Right forelimb (tissue), 1 donor: ENCODE data around the gene STAG3.
A peak's percentile ranks its signal among the peaks of the same experiment; 100 is the strongest.
"Not testable (repeated sequence)": the region's sequence is repeated elsewhere in the genome, so short reads cannot be mapped to it uniquely, and the experiment has no call there.

ENCODE experiments used
- DNase-seq: peaks from one replicate; pipeline ENCODE4 v3.0.0-alpha.2; 2018

The STAG3 gene

GRCh38 chr7:100212631-100213286 is 35.0 kb downstream of the STAG3 start:
- DNase-seq, result no peak

DNA sequence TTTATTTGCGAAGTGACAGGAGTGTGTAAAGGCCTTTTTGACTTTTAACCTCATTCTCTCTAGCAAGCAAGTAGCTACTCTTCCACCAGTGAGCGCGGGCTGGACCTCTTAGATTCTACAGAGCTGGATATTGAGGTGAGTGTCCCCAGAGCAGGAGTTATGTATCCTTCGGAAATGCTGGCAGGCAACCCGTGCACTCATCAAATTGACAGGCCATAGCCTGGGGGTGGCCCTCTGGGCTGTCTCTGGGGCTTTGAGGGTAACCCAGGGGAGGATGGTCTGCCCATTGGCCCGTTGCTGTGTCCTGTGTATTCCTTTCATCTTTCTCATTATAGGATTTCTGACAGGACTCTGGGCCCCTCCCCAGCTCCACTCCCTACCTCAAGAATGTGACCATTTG is 36.0 kb downstream of the STAG3 start:
- DNase-seq, result no peak

- not testable (repeated sequence) for DNase-seq
Observed at GRCh38 chr7:100214356-100214755, 36.6 kb downstream of the STAG3 start.

DNA sequence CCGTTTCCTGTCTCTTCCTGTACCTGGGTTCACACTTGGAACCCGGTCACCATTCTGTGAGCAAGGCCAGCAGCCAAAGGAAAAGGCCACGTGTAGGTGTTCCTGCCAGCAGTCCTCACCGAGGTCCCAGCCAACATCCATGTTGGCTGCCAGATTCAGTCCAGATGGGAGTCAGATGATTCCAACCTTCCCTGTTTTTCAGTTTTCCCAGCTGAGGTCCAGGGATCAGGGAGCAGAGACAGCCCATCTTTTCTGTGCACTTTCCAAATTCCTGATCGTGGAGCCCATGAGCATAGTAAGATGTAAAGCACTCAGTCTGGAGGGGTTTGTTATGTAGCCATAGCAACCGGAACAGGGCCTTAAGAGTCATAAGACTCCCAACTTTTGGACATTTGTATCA is 38.2 kb downstream of the STAG3 start:
- peak; percentile 76 for DNase-seq

GRCh38 chr7:100217934-100218333 is 40.2 kb downstream of the STAG3 start:
- DNase-seq, result not testable (repeated sequence)

- no peak for DNase-seq
Observed at GRCh38 chr7:100219271-100219737, 41.6 kb downstream of the STAG3 start.

GRCh38 chr7:100219801-100220585 is 42.3 kb downstream of the STAG3 start, which contains the start of gene PVRIG:
PVRIG (plus strand) TSS chr7:100219949; CDS start chr7:100219971, 22 bp downstream.
- DNase-seq, result not testable (repeated sequence)

DNA sequence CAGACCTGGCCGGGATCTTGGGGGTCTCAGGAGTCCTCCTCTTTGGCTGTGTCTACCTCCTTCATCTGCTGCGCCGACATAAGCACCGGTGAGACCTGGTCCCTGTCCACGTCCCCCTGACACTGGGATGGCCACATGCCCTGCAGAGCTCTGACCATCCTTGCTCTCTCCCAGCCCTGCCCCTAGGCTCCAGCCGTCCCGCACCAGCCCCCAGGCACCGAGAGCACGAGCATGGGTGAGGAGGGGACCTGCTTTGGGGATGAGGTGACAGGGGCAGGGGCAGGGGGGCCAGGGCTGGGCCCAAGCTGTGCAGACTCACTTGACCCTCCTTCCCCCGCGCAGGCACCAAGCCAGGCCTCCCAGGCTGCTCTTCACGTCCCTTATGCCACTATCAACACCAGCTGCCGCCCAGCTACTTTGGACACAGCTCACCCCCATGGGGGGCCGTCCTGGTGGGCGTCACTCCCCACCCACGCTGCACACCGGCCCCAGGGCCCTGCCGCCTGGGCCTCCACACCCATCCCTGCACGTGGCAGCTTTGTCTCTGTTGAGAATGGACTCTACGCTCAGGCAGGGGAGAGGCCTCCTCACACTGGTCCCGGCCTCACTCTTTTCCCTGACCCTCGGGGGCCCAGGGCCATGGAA is 43.0 kb downstream of the STAG3 start:
- no peak for DNase-seq

DNA sequence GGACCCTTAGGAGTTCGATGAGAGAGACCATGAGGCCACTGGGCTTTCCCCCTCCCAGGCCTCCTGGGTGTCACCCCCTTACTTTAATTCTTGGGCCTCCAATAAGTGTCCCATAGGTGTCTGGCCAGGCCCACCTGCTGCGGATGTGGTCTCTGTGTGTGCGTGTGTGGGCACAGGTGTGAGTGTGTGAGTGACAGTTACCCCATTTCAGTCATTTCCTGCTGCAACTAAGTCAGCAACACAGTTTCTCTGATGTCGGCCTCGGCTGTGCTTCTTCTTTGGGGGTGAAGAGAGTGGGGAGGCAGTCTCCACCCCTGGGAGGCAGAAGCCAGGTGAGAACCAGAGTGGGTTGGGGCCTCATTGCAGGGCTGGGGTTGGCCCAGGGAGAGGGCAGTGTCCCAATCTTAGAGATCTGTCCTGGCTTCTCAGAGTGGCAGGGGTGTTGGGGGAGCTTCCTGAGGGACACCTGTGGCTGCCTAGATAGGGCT is 43.6 kb downstream of the STAG3 start:
- DNase-seq, result no peak

GRCh38 chr7:100221767-100222444 is 44.2 kb downstream of the STAG3 start:
- no peak for DNase-seq

- no peak for DNase-seq
Observed at GRCh38 chr7:100222445-100223132, 44.9 kb downstream of the STAG3 start.

DNA sequence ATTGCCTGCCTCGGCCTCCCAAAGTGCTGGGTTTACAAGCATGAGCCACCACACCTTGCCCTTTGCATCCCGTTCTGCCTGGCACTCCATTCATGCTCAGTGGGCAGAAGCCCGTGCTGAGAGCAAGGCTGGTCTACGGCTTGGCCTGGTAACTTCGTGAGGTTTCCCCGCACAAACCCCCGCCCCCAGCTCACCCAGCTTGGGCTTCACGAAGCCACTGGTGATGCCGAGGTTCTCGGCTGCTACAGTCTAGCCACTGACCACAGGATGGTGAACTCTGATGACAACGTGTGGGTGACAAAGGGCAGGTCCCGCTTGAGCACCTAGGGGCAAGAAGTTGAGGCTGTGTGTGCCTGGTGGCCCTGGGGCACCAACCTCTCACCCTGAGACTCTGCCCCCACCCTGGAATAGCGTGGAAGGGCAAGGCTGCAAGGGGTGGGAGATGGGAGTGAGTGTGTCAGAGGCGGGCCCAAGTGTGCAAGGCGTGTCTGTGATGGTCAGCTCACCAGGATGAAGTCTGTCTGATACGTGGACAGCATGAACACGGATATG is 45.7 kb downstream of the STAG3 start:
- not testable (repeated sequence) for DNase-seq

- DNase-seq, result not testable (repeated sequence)
Observed at GRCh38 chr7:100224891-100225290, 47.2 kb downstream of the STAG3 start.

DNA sequence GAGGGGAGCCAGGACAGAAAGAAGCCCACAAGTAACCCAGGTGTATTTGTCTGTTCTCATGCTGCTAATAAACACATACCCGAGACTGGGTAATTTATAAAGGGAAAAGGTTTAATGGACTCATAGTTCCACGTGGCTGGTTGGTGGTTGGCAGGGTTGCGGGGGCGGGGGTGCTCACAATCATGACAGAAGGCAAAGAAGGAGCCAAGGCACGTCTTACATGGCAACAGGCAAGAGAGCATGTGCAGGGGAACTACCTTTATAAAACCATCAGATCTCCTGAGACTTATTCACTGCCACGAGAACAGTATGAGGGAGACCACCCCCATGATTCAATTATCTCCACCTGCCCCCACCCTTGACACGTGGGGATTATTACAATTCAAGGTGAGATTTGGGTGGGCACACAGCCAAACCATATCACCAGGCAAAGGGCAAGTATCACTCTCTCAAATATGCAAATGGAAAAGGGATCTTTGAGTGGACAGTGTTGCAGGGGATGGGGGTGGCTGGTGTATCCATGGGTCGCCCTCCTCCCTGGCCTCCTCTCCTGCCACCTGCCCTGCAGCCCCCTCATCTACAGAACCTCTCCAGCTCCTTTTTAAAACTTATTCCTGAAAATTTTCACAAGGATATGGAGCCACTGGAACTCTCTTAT is 57.1 kb downstream of the STAG3 start:
- not testable (repeated sequence) for DNase-seq

DNA sequence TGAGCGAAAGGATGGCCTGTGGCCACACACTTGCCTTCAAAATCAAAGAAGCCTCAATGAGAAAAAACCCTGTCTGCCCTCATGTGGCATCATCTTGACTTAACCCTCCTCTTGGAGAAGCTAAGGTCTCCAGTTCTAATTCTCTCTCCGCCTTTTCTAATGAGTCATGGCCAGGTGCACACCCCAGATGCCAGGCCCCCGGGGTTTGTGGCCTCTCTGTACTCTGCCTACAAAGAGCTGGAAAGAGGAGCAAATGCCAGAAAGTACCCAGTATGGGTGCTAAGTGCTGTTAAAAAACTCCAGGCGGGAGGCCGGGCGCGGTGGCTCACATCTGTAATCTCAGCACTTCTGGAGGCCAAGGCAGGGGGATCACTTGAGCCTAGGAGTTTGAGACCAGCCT is 62.3 kb downstream of the STAG3 start:
- not testable (repeated sequence) for DNase-seq

DNA sequence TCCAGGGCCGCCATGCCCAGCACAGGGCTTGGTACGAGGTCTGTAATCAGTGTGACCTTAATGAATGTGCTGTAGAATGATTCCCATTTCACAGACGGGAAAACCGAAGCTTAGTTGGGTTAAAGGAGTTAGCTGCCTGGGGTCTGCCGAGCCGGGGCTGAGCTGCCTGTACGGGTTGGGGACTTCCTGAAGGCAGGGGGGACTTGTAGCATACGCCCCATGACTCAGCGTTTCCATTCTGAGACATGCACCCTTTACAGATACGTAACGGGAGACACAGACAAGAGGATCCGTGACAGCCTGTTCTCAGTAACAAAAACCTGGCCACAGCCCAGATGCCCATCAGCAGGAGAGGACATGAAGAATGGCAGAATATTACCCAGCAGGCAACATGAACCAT is 65.7 kb downstream of the STAG3 start:
- not testable (repeated sequence) for DNase-seq

GRCh38 chr7:100244988-100245605 is 67.4 kb downstream of the STAG3 start:
- DNase-seq, result not testable (repeated sequence)

GRCh38 chr7:100246121-100246864 is 68.6 kb downstream of the STAG3 start:
- not testable (repeated sequence) for DNase-seq

DNA sequence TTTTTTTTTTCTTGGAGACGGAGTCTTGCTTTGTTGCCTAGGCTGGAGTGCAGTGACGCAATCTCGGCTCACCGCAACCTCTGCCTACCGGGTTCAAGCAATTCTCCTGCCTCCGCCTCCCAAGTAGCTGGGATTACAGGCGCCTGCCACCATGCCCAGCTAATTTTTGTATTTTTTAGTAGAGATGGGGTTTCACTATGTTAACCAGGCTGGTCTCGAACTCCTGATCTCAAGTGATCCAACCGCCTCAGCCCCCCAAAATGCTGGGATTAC is 69.1 kb downstream of the STAG3 start:
- not testable (repeated sequence) for DNase-seq

DNA sequence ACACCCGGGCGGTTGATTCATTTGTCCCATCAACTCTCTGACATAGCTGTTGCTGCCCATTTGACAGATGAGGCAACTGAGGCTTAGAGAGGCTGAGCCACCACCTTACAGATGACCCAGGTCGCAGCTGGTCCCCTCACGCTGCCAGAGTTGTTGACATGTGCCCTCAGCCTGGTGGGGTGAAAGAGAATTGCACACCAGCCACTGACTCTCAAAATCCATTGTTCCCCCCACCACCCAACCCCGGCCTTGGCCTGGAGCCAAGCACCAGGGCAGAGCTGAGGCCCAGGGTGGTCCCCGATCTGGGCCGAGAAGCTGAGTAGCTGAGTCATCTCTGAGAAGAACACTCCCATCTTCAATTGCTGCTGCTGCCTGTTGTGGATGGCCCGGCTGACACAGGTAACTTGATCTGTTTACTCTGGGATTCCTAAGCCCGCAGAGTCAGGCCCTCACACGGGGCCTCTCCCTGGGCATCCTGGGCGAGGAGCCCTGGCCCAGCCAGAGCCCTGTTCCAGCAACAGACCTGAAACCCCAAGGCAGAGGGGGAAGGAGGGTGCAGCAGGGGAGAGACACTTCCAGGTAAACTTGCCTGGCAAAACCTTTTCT is 69.5 kb downstream of the STAG3 start:
- DNase-seq, result no peak
